K562 (cell line): ENCODE results near the gene NAIF1. TPM values are rescaled to one million over a fixed set of nuclear protein-coding genes. Genes with fewer than 3 reads are reported as not detected.

Source experiments
- ARNT ChIP-seq, 2 experiments: fragments of 450-650 bp; IDR thresholded peaks; 2 replicates each; pipeline ENCODE4 v1.6.1; 2016; ENCODE audit warnings: mild to moderate bottlenecking in 1 of 2
- FOXK2 ChIP-seq, 2 experiments: fragments of 450-650 bp; IDR thresholded peaks in 1 of 2; conservative IDR thresholded peaks in 1 of 2; 2 replicates each; pipeline ENCODE4 v1.6.1; 2016; ENCODE audit warnings: low read depth in 2 of 2, mild to moderate bottlenecking in 1 of 2
- GATA2 ChIP-seq: sonication (generic); formaldehyde crosslinking; IDR thresholded peaks from 2 replicates; pipeline ENCODE4 v1.4.0; 2020; ENCODE audit warnings: mild to moderate bottlenecking, missing genetic modification reagents
- L3MBTL2 ChIP-seq: fragments of 450-650 bp; IDR thresholded peaks from 2 replicates; pipeline ENCODE4 v1.6.1; 2016; ENCODE audit warnings: mild to moderate bottlenecking, moderate library complexity
- MEF2A ChIP-seq: IDR thresholded peaks from 2 replicates; pipeline ENCODE4 v1.6.1; 2011; ENCODE audit warnings: low read depth, mild to moderate bottlenecking, low read length, moderate library complexity; ENCODE audit not compliant: control insufficient read depth
- MEF2D ChIP-seq: conservative IDR thresholded peaks from 2 replicates; pipeline ENCODE4 v1.6.1; 2016; ENCODE audit warnings: low read depth, missing genetic modification characterization, missing compliant biosample characterization
- NBN ChIP-seq: fragments of 450-650 bp; IDR thresholded peaks from 2 replicates; pipeline ENCODE4 v1.6.1; 2016; ENCODE audit warnings: low read depth, mild to moderate bottlenecking
- SIN3A ChIP-seq, 2 experiments: fragments of 150-350 bp in 1 of 2; IDR thresholded peaks; 2 replicates each; pipeline ENCODE4 v1.6.1; 2011 to 2016; ENCODE audit warnings: borderline replicate concordance in 2 of 2, low read depth in 2 of 2, low read length in 2 of 2, mild to moderate bottlenecking in 2 of 2, moderate library complexity in 2 of 2; ENCODE audit not compliant: control insufficient read depth in 1 of 2
- SMARCA4 ChIP-seq: fragments of 450-650 bp; IDR thresholded peaks from 2 replicates; pipeline ENCODE4 v1.6.1; 2016
- USF1 ChIP-seq: sonication (generic); formaldehyde crosslinking; IDR thresholded peaks from 2 replicates; pipeline ENCODE4 v1.9.0; 2022; ENCODE audit warnings: mild to moderate bottlenecking, missing genetic modification reagents
- ZNF121 ChIP-seq: sonication (generic); formaldehyde crosslinking; conservative IDR thresholded peaks from 2 replicates; pipeline ENCODE4 v1.8.0; 2022; ENCODE audit warnings: missing genetic modification reagents
- polyA plus RNA-seq, 8 experiments: library from polyadenylated mRNA; depleted of rRNA in 4 of 8; stranded (reverse) in 5 of 8; unstranded in 3 of 8; fragments of >200 nt; fragmentation: Nextera tagmentation in 2 of 8; fragmentation: Illumina TruSeq in 1 of 8; extraction: Ambion mirVana in 2 of 8; extraction: Trizol in 1 of 8; gene quantifications; 2 replicates each; pipeline versions ENCODE4 v1.2.1 to v1.2.3, GENCODE V29; 2011 to 2014; ENCODE audit warnings: inconsistent platforms in 1 of 8, missing spikeins in 1 of 8
- total RNA-seq, 7 experiments: library from RNA; depleted of rRNA in 6 of 7; stranded (reverse); fragments of >200 nt in 6 of 7; fragmentation: Illumina TruSeq in 2 of 7; extraction: Trizol in 2 of 7; gene quantifications; 2 replicates each; pipeline versions ENCODE4 v1.2.1 to v1.2.3, GENCODE V29; 2011 to 2021; ENCODE audit warnings: low replicate concordance in 1 of 7
- TF ChIP-seq, protein P1 (sequence below): sonication (generic); formaldehyde crosslinking; IDR thresholded peaks from 2 replicates; pipeline ENCODE4 v1.8.0; 2023; ENCODE audit warnings: mild to moderate bottlenecking, missing genetic modification reagents
- TF ChIP-seq, protein P2 (sequence below), 2 experiments: fragments of 450-650 bp; IDR thresholded peaks; 2 replicates each; pipeline ENCODE4 v1.6.1; 2016; ENCODE audit warnings: mild to moderate bottlenecking in 2 of 2, borderline replicate concordance in 1 of 2, low read depth in 1 of 2, moderate library complexity in 1 of 2

Gene NAIF1
- total and polyA plus RNA-seq, 9 of the 15 experiments (the other 6 are each of a cell fraction or from before 2014, with no cell fraction given), result 4.8 to 26.6 (median 17.2) TPM

DNA sequence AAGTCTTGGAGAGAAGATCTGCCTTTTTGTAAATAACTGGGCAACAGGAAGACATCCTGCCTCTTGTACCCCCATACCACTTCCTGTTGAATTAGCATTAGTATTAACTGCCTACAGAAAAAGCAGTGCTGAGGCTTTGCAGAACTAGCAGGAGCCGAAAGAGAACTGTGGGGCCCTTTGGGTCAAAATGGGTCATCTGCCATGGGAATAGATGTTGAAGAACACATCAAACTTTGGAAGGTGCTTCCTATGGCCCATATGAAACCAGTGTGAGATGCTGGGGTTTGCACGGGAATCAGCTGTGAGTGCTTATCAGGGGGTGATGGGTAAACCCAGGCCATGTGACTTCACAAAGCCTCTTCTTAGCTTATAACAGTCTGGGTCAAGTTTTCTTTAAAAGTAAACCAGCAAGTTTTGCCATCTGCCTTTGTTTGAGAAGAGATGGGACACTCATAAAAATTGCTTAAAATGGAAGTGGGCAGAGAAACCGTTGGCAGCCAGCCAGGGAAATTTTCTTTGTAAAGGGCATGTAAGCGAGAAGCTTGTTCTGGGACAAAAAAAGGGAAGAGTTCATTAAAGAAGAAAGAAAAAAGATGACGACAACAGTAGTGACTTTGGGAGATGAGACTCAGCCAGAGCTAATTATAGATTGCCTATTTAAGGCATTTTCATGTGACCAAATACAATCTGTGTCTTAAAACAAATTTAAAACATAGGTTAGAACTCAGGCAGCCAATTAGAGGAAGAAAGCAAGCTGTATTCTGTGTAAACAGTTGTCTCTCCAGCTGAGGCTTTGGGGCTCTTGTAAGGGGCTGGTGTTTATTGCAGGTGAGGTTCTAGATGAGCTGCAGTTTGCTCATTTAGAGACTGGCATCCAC lies 5.3 kb upstream of the NAIF1 start (continued):
- TF ChIP-seq ARNT (IDR thresholded peaks at IDR 0.05) (0 out of 4 replicates have a peak, but pooled peaks of 1 of the 2 experiments have one; percentile 17), USF1 (CRISPR knock-in tag) (peak; percentile 69), ZNF121 (CRISPR knock-in tag) (no peak), SIN3A (IDR thresholded peaks at IDR 0.05; ENCODE audit: borderline replicate concordance in 2 of 2, control insufficient read depth in 1 of 2, low read depth in 2 of 2, low read length in 2 of 2) (peak in 1 of 2 experiments; percentile 63; a peak in 1 of 4 replicates), FOXK2 (conservative IDR thresholded peaks at IDR 0.05 in 1 of 2, IDR thresholded peaks at IDR 0.05 in 1 of 2; ENCODE audit: low read depth in 2 of 2) (0 out of 4 replicates have a peak, but pooled peaks of 1 of the 2 experiments have one; percentile 39), L3MBTL2 (peak; percentile 45), NBN (0 out of 2 replicates have a peak, but pooled peaks have one; percentile 62), MEF2D (tag) (peak; percentile 93), SMARCA4 (0 out of 2 replicates have a peak, but pooled peaks have one; percentile 43), MEF2A (peak; percentile 58; the same call in 1 of the 2 replicates), GATA2 (CRISPR knock-in tag) (no peak)
- TF ChIP-seq, protein P1, sequence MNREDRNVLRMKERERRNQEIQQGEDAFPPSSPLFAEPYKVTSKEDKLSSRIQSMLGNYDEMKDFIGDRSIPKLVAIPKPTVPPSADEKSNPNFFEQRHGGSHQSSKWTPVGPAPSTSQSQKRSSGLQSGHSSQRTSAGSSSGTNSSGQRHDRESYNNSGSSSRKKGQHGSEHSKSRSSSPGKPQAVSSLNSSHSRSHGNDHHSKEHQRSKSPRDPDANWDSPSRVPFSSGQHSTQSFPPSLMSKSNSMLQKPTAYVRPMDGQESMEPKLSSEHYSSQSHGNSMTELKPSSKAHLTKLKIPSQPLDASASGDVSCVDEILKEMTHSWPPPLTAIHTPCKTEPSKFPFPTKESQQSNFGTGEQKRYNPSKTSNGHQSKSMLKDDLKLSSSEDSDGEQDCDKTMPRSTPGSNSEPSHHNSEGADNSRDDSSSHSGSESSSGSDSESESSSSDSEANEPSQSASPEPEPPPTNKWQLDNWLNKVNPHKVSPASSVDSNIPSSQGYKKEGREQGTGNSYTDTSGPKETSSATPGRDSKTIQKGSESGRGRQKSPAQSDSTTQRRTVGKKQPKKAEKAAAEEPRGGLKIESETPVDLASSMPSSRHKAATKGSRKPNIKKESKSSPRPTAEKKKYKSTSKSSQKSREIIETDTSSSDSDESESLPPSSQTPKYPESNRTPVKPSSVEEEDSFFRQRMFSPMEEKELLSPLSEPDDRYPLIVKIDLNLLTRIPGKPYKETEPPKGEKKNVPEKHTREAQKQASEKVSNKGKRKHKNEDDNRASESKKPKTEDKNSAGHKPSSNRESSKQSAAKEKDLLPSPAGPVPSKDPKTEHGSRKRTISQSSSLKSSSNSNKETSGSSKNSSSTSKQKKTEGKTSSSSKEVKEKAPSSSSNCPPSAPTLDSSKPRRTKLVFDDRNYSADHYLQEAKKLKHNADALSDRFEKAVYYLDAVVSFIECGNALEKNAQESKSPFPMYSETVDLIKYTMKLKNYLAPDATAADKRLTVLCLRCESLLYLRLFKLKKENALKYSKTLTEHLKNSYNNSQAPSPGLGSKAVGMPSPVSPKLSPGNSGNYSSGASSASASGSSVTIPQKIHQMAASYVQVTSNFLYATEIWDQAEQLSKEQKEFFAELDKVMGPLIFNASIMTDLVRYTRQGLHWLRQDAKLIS (CRISPR knock-in tag), result no peak
- TF ChIP-seq, protein P2, sequence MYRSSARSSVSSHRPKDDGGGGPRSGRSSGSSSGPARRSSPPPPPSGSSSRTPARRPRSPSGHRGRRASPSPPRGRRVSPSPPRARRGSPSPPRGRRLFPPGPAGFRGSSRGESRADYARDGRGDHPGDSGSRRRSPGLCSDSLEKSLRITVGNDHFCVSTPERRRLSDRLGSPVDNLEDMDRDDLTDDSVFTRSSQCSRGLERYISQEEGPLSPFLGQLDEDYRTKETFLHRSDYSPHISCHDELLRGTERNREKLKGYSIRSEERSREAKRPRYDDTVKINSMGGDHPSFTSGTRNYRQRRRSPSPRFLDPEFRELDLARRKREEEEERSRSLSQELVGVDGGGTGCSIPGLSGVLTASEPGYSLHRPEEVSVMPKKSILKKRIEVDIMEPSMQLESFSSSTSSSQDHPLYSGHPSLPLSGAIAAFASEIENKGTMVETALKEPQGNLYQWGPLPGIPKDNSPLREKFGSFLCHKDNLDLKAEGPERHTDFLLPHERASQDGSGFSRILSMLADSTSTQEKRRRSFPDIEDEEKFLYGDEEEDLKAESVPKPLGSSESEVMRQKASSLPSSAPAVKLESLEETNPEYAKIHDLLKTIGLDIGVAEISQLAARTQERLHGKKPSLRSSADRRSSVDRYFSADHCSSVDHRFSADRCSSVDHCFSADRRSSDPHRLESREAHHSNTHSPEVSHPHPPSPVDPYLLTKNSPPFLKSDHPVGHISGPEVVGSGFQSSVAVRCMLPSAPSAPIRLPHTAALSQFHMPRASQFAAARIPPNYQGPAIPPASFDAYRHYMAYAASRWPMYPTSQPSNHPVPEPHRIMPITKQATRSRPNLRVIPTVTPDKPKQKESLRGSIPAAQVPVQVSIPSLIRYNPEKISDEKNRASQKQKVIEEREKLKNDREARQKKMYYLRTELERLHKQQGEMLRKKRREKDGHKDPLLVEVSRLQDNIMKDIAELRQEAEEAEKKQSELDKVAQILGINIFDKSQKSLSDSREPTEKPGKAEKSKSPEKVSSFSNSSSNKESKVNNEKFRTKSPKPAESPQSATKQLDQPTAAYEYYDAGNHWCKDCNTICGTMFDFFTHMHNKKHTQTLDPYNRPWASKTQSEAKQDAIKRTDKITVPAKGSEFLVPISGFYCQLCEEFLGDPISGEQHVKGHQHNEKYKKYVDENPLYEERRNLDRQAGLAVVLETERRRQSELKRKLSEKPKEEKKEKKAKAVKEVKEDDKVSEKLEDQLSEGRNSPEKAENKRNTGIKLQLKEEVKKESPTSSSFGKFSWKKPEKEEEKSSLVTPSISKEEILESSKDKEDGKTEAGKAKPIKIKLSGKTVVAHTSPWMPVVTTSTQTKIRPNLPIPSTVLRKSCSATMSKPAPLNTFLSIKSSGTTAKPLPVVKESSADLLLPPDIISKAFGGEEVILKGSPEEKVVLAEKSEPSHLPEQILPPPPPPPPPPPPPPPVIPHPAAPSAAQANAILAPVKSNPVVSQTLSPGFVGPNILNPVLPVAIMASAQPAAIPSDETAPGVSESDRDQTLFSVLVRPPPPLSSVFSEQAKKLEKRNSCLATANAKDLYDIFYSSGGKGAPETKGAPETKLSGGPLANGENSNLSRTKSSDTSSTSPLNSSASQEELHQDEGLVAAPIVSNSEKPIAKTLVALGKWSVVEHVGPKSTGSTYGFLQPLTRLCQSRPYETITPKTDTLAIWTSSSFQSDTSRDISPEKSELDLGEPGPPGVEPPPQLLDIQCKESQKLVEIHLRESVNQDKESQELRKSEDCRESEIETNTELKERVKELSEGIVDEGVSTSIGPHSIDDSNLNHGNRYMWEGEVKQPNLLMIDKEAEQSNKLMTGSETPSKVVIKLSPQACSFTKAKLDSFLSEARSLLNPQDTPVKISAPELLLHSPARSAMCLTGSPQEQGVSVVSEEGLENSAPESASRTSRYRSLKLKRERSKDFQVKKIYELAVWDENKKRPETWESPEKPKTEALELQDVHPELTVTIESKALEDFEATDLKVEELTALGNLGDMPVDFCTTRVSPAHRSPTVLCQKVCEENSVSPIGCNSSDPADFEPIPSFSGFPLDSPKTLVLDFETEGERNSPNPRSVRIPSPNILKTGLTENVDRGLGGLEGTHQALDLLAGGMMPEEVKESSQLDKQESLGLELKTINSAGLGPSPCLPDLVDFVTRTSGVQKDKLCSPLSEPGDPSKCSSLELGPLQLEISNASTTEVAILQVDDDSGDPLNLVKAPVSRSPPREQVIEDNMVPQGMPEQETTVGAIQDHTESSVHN (IDR thresholded peaks at IDR 0.05; ENCODE audit: borderline replicate concordance in 1 of 2, low read depth in 1 of 2), result peak in 1 of 2 experiments; percentile 56; a peak in 1 of 4 replicates
